Cardiac muscle cell (in vitro differentiated cells and primary cell): ENCODE results near the gene CD82. TPM values are rescaled to one million over a fixed set of nuclear protein-coding genes. Genes with fewer than 3 reads are reported as not detected.

Experiments
- DNase-seq, 2 donors: peaks; one replicate each; pipeline versions ENCODE4 v3.0.0 to v3.0.0-alpha.2; 2010 to 2017; ENCODE audit warnings: low read depth in 1 of 2, low spot score in 1 of 2
- H3K27ac ChIP-seq: fragments of 200-600 bp; sonication (generic); 2 replicates; pipeline ENCODE4 v1.5.1; 2016
- H3K27me3 ChIP-seq: fragments of 200-600 bp; sonication (generic); 2 replicates; pipeline ENCODE4 v1.6.0; 2016; ENCODE audit warnings: control low read depth
- H3K36me3 ChIP-seq: fragments of 200-600 bp; sonication (generic); 2 replicates; pipeline ENCODE4 v1.5.1; 2016; ENCODE audit warnings: control low read depth
- H3K4me1 ChIP-seq: fragments of 200-600 bp; sonication (generic); 2 replicates; pipeline ENCODE4 v1.8.1; 2017; ENCODE audit warnings: low read depth, mild to moderate bottlenecking, mixed run types
- H3K4me3 ChIP-seq: fragments of 200-600 bp; sonication (generic); 2 replicates; pipeline ENCODE4 v1.5.1; 2016; ENCODE audit warnings: mild to moderate bottlenecking
- H3K9me3 ChIP-seq: fragments of 200-600 bp; sonication (generic); 2 replicates; pipeline ENCODE4 v1.5.1; 2017; ENCODE audit warnings: low read depth, mild to moderate bottlenecking, control low read depth
- CTCF ChIP-seq: IDR thresholded peaks from 2 replicates; pipeline ENCODE4 v1.5.1; 2012; ENCODE audit warnings: low read depth, mild to moderate bottlenecking, low read length
- polyA plus RNA-seq: library from polyadenylated mRNA; unstranded; fragments of >200 nt; fragmentation: Nextera tagmentation; extraction: Ambion mirVana; gene quantifications from 2 replicates; pipeline ENCODE4 v1.2.1, GENCODE V29; 2016
- total RNA-seq: library from RNA; depleted of rRNA; stranded (reverse); fragments of >200 nt; gene quantifications from 2 replicates; pipeline ENCODE4 v1.2.3, GENCODE V29; 2016

Gene CD82
- total and polyA plus RNA-seq, 2 experiments from 2014 or later = 14.8 to 33.9 TPM

- no peak overlapping the region for H3K27ac ChIP-seq
- no peak overlapping the region for H3K4me3 ChIP-seq
- no peaks in the 10 kb centered on the region for H3K4me1 ChIP-seq
- no peak for TF ChIP-seq CTCF
- H3K27me3 ChIP-seq = no peaks in the 10 kb centered on the region
- H3K9me3 ChIP-seq = no peaks in the 10 kb centered on the region
- no peak for DNase-seq
- no peaks in the 10 kb centered on the region for H3K36me3 ChIP-seq
Observed at GRCh38 chr11:44606472-44606871, 41.0 kb downstream of the CD82 start.

DNA sequence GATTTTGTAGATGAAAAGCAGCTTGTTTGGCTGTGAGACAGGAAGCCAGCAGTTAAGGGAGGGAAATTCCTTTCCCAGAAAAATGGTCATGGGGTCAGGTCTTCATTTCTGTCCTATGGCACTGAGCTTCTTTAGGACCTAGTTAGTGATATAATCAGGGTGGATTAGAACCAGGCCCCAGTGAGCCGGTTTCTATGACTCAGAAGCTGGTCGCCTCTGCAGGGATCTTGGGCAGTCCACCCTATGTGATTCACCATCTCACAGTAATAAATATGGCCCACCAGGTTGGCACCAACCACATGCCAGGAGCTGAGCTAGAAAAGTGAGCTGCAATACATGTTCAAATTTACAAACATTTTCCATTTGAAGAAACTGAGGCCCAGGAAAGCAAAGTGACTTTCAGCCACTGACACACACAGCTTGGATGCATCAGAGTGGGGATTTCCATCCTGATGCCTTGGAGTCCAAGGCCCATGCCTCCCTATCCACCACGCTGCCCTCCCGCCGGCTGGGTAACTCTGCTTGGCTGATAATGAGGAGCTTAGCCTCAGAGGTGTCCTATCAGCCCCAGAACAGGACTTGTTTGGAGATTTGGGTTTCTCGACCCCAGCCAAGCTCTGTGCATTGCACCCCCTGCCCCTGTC lies 42.0 kb downstream of the CD82 start:
- Histone ChIP-seq H3K4me1 (no peaks in the 10 kb centered on the region), H3K36me3 (no peaks in the 10 kb centered on the region), H3K9me3 (no peaks in the 10 kb centered on the region), H3K4me3 (no peak overlapping the region), H3K27ac (no peak overlapping the region), H3K27me3 (no peaks in the 10 kb centered on the region)
- TF ChIP-seq CTCF = no peak
- DNase-seq = no peak

- H3K27ac ChIP-seq = no peak overlapping the region
- no peaks in the 10 kb centered on the region for H3K36me3 ChIP-seq
- H3K9me3 ChIP-seq = no peaks in the 10 kb centered on the region
- no peak overlapping the region for H3K4me3 ChIP-seq
- DNase-seq = no peak
- no peaks in the 10 kb centered on the region for H3K4me1 ChIP-seq
- H3K27me3 ChIP-seq = no peaks in the 10 kb centered on the region
- no peak for TF ChIP-seq CTCF
Observed at GRCh38 chr11:44607987-44608386, 42.5 kb downstream of the CD82 start.

DNA sequence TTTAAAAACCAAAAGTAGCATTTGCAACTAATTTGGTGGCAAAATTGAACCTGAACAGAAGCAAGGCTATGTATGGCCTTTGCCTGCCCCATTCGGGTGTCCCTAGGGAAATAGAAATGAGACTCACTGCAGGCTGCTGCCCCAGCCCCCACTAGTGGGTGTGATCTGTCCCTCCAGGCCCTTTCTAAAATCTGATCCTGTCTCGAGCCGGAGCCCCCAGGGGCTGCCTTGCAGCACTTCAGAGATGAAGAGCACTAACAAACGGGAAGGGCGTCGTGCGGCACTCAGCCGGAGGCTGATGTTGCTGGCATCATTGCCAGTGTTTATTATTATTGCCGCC lies 43.2 kb downstream of the CD82 start:
- Histone ChIP-seq H3K4me1 (no peaks in the 10 kb centered on the region), H3K27me3 (no peaks in the 10 kb centered on the region), H3K4me3 (no peak overlapping the region), H3K9me3 (no peaks in the 10 kb centered on the region), H3K36me3 (no peaks in the 10 kb centered on the region), H3K27ac (no peak overlapping the region)
- no peak for TF ChIP-seq CTCF
- no peak for DNase-seq

- no peak for TF ChIP-seq CTCF
- Histone ChIP-seq H3K4me1 (no peaks in the 10 kb centered on the region), H3K4me3 (no peak overlapping the region), H3K27ac (no peak overlapping the region), H3K27me3 (no peaks in the 10 kb centered on the region), H3K36me3 (no peaks in the 10 kb centered on the region), H3K9me3 (no peaks in the 10 kb centered on the region)
- DNase-seq = no peak
Observed at GRCh38 chr11:44608991-44609782, 43.7 kb downstream of the CD82 start.
